Neural cell (in vitro differentiated cells): ENCODE data around the gene INTS14.

Experiments
- MXI1 ChIP-seq: fragments of 450-650 bp; conservative IDR thresholded peaks from 2 replicates; pipeline ENCODE4 v1.6.1; 2014; ENCODE audit warnings: antibody characterized with exemption, mild to moderate bottlenecking; ENCODE audit not compliant: poor library complexity, severe bottlenecking
- POLR2AphosphoS5 ChIP-seq: IDR thresholded peaks from 2 replicates; pipeline ENCODE4 v1.6.1; 2012
- SMC3 ChIP-seq: fragments of 450-650 bp; conservative IDR thresholded peaks from 2 replicates; pipeline ENCODE4 v1.6.1; 2014; ENCODE audit warnings: antibody characterized with exemption, mild to moderate bottlenecking, moderate library complexity; ENCODE audit not compliant: poor library complexity
- TF ChIP-seq, protein P1 (sequence below): fragments of 450-650 bp; IDR thresholded peaks from 2 replicates; pipeline ENCODE4 v1.5.1; 2014; ENCODE audit warnings: antibody characterized with exemption, mild to moderate bottlenecking, moderate library complexity; ENCODE audit not compliant: poor library complexity, severe bottlenecking
- TF ChIP-seq, protein P2 (sequence below): IDR thresholded peaks from 2 replicates; pipeline ENCODE4 v1.6.1; 2012; ENCODE audit warnings: borderline replicate concordance

DNA sequence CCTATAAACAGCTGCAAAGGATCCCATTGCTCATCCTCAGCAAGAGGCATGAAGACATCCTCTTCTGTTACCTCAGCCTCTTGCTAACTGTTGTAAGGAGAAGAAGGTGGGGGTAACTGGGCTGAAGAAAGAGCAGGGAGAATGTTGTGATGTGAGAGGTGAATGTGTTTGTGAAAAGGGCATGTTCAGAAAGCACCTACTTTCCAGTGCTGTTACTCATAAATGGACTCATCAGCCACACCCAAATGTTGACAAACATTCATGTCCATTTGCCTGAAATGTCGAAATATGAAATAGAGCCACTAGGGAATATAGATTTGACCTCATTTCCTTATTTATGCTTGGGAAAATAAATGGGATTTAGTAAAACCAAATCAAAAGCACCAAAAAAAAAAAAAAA, 23.4 kb upstream of the INTS14 start:
- TF ChIP-seq, protein P1, sequence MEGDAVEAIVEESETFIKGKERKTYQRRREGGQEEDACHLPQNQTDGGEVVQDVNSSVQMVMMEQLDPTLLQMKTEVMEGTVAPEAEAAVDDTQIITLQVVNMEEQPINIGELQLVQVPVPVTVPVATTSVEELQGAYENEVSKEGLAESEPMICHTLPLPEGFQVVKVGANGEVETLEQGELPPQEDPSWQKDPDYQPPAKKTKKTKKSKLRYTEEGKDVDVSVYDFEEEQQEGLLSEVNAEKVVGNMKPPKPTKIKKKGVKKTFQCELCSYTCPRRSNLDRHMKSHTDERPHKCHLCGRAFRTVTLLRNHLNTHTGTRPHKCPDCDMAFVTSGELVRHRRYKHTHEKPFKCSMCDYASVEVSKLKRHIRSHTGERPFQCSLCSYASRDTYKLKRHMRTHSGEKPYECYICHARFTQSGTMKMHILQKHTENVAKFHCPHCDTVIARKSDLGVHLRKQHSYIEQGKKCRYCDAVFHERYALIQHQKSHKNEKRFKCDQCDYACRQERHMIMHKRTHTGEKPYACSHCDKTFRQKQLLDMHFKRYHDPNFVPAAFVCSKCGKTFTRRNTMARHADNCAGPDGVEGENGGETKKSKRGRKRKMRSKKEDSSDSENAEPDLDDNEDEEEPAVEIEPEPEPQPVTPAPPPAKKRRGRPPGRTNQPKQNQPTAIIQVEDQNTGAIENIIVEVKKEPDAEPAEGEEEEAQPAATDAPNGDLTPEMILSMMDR, result no peak
- TF ChIP-seq POLR2AphosphoS5 (no peak), SMC3 (no peak), MXI1 (no peak)
- TF ChIP-seq, protein P2, sequence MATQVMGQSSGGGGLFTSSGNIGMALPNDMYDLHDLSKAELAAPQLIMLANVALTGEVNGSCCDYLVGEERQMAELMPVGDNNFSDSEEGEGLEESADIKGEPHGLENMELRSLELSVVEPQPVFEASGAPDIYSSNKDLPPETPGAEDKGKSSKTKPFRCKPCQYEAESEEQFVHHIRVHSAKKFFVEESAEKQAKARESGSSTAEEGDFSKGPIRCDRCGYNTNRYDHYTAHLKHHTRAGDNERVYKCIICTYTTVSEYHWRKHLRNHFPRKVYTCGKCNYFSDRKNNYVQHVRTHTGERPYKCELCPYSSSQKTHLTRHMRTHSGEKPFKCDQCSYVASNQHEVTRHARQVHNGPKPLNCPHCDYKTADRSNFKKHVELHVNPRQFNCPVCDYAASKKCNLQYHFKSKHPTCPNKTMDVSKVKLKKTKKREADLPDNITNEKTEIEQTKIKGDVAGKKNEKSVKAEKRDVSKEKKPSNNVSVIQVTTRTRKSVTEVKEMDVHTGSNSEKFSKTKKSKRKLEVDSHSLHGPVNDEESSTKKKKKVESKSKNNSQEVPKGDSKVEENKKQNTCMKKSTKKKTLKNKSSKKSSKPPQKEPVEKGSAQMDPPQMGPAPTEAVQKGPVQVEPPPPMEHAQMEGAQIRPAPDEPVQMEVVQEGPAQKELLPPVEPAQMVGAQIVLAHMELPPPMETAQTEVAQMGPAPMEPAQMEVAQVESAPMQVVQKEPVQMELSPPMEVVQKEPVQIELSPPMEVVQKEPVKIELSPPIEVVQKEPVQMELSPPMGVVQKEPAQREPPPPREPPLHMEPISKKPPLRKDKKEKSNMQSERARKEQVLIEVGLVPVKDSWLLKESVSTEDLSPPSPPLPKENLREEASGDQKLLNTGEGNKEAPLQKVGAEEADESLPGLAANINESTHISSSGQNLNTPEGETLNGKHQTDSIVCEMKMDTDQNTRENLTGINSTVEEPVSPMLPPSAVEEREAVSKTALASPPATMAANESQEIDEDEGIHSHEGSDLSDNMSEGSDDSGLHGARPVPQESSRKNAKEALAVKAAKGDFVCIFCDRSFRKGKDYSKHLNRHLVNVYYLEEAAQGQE, result no peak
